ENCODE data around the gene PRDM16. TPM values are rescaled to one million over a fixed set of nuclear protein-coding genes. Genes with fewer than 3 reads are reported as not detected.

PRDM16 gene
- total RNA-seq, 1 experiment from 2014 or later: 0.04 TPM

DNA sequence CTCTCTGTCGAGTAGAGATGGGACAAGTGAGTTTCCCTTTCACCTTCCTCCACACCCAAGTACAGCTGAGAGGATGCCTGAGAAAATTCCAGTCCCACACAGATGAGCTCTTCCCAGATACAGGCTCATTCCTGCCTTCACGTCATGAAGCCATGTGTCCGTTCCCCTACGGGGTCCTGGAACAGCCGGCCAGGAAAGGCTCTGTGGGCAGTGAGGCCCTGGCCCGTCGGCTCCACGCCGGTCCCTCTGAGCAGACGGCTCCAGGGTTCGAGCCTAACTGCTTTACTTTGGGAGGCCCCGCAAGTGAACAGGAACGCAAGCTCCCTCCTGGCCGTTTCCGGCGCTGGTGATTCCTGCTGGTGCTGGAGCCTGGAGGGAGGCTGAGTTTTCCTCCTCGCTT, 328.3 kb downstream of the PRDM16 start:
- Histone ChIP-seq H3K27ac (ENCODE audit: low read length) (no peak overlapping the region), H3K4me1 (ENCODE audit: insufficient read depth, low read length) (peaks cover under 1% of the 10 kb centered on the region; the same call in 1 of the 2 replicates), H3K4me3 (ENCODE audit: low read length) (no peak overlapping the region), H2AFZ (ENCODE audit: low read length) (no peak overlapping the region), H3F3A (ENCODE audit: low read length, unreplicated experiment) (no peaks in the 10 kb centered on the region), H3K9me3 (ENCODE audit: low read length) (no peaks in the 10 kb centered on the region), H3K9ac (ENCODE audit: low read length) (no peak overlapping the region), H3K79me2 (ENCODE audit: low read length) (no peaks in the 10 kb centered on the region), H4K20me1 (ENCODE audit: low read length) (no peaks in the 10 kb centered on the region), H3K27me3 (ENCODE audit: low read length) (peaks cover 100% of the 10 kb centered on the region), H3K9me2 (replicated peaks; ENCODE audit: low read length) (no peaks in the 10 kb centered on the region), H3K4me2 (ENCODE audit: low read length) (no peak overlapping the region), H3K36me3 (ENCODE audit: low read depth, low read length) (no peaks in the 10 kb centered on the region)
- TF ChIP-seq, protein P1, sequence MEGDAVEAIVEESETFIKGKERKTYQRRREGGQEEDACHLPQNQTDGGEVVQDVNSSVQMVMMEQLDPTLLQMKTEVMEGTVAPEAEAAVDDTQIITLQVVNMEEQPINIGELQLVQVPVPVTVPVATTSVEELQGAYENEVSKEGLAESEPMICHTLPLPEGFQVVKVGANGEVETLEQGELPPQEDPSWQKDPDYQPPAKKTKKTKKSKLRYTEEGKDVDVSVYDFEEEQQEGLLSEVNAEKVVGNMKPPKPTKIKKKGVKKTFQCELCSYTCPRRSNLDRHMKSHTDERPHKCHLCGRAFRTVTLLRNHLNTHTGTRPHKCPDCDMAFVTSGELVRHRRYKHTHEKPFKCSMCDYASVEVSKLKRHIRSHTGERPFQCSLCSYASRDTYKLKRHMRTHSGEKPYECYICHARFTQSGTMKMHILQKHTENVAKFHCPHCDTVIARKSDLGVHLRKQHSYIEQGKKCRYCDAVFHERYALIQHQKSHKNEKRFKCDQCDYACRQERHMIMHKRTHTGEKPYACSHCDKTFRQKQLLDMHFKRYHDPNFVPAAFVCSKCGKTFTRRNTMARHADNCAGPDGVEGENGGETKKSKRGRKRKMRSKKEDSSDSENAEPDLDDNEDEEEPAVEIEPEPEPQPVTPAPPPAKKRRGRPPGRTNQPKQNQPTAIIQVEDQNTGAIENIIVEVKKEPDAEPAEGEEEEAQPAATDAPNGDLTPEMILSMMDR (conservative IDR thresholded peaks at IDR 0.05; ENCODE audit: low read depth, low read length): no peak
- ATAC-seq: no peak
- ChIA-PET POLR2A (ENCODE audit: unreplicated experiment) (no interaction called here), CTCF (no interaction called here)
- no TSS peak for BruUV-seq (replicated peaks)
- no peak for DNase-seq
- intact Hi-C loops (cut with micrococcal nuclease): no loop called here

DNA sequence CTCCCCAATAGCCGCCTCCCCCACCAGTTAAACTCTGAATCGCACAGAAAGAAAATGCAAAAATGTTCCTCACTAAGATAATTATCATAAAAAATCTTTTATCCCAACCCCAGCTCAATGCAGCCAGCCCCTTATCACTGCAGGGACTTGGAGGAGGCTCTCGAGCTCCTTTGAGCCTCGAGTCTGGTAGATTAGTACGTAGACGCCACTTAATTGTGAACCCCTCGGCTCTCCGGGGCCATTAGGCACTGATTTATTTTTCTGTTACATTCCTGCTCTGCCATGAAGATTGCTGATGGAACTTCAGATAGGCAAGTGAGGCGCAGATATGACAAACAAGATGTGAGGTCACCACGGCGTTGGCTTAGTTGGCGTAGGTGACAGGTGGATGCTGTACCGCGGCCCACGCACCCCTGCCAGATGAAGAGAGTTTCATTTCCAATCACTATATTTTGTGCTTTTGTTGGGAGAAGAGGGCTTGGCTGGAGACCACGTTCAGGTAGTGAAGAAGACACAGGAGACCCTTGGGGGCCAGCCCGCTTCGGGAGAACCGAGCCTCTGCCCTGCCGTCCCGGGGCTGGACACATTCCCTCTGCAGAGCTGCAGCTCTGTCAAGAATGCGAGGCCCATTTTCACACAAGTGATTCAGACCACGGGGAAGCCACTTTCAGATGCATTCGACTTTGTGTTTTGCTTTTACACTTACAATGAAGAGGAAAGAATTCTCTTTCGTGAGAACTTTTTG, 329.6 kb downstream of the PRDM16 start:
- Histone ChIP-seq H3K9ac (ENCODE audit: low read length) (no peak overlapping the region), H3K36me3 (ENCODE audit: low read depth, low read length) (no peaks in the 10 kb centered on the region), H3K9me3 (ENCODE audit: low read length) (no peaks in the 10 kb centered on the region), H3F3A (ENCODE audit: low read length, unreplicated experiment) (no peaks in the 10 kb centered on the region), H3K4me3 (ENCODE audit: low read length) (no peak overlapping the region), H3K27me3 (ENCODE audit: low read length) (peaks cover 100% of the 10 kb centered on the region), H2AFZ (ENCODE audit: low read length) (no peak overlapping the region), H3K27ac (ENCODE audit: low read length) (no peak overlapping the region), H3K4me1 (ENCODE audit: insufficient read depth, low read length) (peaks cover 4% of the 10 kb centered on the region; the same call in 1 of the 2 replicates), H3K4me2 (ENCODE audit: low read length) (no peak overlapping the region), H4K20me1 (ENCODE audit: low read length) (no peaks in the 10 kb centered on the region), H3K9me2 (replicated peaks; ENCODE audit: low read length) (no peaks in the 10 kb centered on the region), H3K79me2 (ENCODE audit: low read length) (no peaks in the 10 kb centered on the region)
- CTCF ChIA-PET: no interaction called here
- POLR2A ChIA-PET (ENCODE audit: unreplicated experiment): no interaction called here
- TF ChIP-seq, protein P1 (conservative IDR thresholded peaks at IDR 0.05; ENCODE audit: low read depth, low read length): no peak
- TF ChIP-seq EZH2 (IDR thresholded peaks at IDR 0.05; ENCODE audit: low read length, unreplicated experiment) (no peak), EZH2phosphoT487 (IDR thresholded peaks at IDR 0.05; ENCODE audit: borderline replicate concordance, low read length) (no peak; the same call in 1 of the 2 replicates)
- BruUV-seq (replicated peaks): no TSS peak
- no peak for DNase-seq
- ATAC-seq: no peak
- intact Hi-C loops (cut with micrococcal nuclease): no loop called here

DNA sequence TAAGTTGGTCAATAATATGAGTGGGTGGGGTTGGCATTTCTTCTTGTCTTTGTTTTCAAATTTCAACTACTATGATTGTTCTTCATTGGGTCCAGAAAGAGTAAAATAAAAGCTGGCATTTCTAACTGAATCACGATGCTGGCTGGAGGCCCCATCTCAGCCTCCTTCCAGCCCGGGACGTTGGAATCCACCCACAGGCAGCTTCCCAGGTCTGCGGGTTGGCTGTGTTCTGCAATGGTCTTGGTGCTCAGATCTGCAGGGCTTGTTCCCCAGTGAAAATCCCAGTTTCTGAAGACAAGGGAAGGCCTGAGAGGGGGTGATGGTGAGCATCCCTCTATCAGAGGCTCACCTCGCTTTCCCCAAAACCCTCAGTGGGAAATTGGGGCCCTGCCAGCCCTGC, 330.7 kb downstream of the PRDM16 start:
- no peak for ATAC-seq
- H3K4me3 ChIP-seq (ENCODE audit: low read length): no peak overlapping the region
- H3K27me3 ChIP-seq (ENCODE audit: low read length): peaks cover 100% of the 10 kb centered on the region
- H3K4me1 ChIP-seq (ENCODE audit: insufficient read depth, low read length): peaks cover 4% of the 10 kb centered on the region; the same call in 1 of the 2 replicates
- no peak overlapping the region for H3K4me2 ChIP-seq (ENCODE audit: low read length)
- H3F3A ChIP-seq (ENCODE audit: low read length, unreplicated experiment): no peaks in the 10 kb centered on the region
- no peaks in the 10 kb centered on the region for H4K20me1 ChIP-seq (ENCODE audit: low read length)
- CTCF ChIA-PET: no interaction called here
- no peak overlapping the region for H2AFZ ChIP-seq (ENCODE audit: low read length)
- H3K9me2 ChIP-seq (replicated peaks; ENCODE audit: low read length): no peaks in the 10 kb centered on the region
- intact Hi-C loops (cut with micrococcal nuclease): no loop called here
- TF ChIP-seq EZH2phosphoT487 (IDR thresholded peaks at IDR 0.05; ENCODE audit: borderline replicate concordance, low read length) (no peak), EZH2 (IDR thresholded peaks at IDR 0.05; ENCODE audit: low read length, unreplicated experiment) (no peak)
- TF ChIP-seq, protein P1 (conservative IDR thresholded peaks at IDR 0.05; ENCODE audit: low read depth, low read length): no peak
- no peak overlapping the region for H3K27ac ChIP-seq (ENCODE audit: low read length)
- no peaks in the 10 kb centered on the region for H3K36me3 ChIP-seq (ENCODE audit: low read depth, low read length)
- POLR2A ChIA-PET (ENCODE audit: unreplicated experiment): no interaction called here
- no peak overlapping the region for H3K9ac ChIP-seq (ENCODE audit: low read length)
- H3K79me2 ChIP-seq (ENCODE audit: low read length): no peaks in the 10 kb centered on the region
- H3K9me3 ChIP-seq (ENCODE audit: low read length): no peaks in the 10 kb centered on the region
- no peak for DNase-seq
- BruUV-seq (replicated peaks): no TSS peak
